GM21717 (cell line): ENCODE data around the gene IL34.

Experiments used
- ATAC-seq: cut with Tn5 transposase; IDR thresholded peaks from one replicate; pipeline ENCODE4 v1.9.1; 2021; ENCODE audit warnings: mild to moderate bottlenecking, moderate library complexity; ENCODE audit not compliant: unreplicated experiment

Gene IL34

DNA sequence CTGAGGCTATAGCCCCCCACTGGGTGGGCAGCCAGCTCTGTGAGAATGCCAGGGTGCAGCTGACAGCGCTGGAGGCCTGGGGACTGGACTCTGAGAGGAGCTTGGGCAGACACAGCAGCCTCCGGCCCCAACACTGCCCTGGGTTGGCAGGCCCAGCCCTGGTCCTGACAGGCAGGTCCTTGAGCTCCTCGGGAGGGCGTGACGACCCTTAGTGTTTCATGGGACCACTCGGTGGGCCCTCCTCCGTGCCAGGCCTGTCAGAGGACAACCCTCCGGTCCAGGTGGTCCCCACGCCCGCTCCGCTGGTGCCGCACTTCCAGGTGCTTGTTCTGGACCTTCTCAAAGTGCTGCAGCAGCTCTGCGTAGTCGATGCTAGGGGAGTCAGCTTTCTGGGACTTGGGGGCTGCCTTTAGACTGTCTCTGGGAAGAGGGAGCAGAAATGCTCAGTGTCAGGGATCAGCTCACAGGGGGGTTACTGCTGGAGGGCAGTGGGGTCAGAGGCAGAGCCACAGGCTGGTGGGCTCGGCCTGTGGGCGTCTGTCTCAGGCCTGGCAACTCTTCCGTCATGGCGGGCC, 41.4 kb downstream of the IL34 start:
- no peak for ATAC-seq

DNA sequence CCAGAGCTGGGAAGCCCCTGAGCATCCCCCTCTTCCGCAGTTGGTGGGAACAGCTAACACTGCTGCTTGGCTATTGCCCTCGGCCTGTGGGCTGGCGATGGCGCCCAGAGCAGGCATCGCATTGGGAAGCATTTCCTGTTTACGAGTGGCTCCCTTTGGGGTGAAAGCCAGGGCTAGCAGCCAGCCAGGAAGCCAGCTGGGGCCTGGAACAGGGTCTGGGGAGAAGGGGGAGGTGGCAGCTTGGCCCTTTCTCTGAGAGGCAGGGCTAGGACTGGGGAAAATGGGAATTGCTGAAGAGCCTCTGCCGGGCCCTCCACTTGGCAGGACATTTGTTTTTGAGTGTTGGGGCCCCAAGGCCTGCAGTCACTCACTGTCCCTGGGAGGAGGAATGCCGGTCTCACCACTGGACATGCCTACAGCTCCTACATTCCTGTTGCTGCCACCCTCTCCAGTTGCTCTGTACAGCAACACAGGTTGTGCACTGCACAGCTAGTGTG, 41.9 kb downstream of the IL34 start:
- no peak for ATAC-seq

DNA sequence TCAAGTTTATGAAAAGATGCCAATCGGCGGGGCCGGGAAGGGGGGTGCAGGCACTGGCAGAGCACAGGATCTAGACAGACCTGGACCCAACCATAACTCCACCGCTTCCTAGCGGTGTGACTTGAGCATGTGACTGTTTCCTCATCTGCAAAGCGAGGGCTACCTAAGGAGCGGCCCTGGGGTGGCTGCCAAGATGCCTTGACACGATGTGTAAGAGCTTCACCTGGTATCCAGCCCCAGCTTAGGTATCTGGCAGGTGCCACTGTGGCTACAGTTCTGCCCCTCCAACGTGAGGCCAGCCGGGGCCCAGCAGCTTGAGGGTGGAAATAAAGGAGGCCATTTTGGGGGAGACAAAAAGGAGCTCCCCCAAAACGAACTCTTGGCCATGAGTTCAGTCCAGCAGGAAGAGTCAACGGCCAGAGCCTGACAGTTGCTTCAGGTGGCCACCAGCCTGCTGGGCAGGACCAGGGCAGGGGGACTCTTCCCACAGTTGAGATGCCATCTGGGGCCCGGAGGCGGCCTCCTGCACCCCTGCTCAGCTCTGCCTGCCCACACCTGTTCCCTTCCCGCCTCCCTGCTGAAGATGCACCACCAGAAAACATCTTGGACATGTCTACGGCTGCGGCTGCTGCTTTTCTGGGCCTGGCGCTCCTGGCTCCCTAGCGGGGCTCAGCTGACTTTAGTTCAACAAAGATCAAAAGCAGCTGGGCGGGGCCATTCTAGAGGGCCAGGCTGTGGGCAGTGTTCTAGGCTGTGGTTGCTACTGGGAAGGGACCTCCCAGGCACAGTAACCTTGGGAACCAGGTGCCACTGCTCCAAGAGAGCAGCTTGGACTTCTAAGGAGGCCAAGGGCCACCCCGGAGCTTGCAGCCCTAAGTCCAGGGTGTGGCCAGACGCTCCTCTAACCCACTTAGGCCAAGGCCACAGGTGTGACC, 42.9 kb downstream of the IL34 start:
- no peak for ATAC-seq

DNA sequence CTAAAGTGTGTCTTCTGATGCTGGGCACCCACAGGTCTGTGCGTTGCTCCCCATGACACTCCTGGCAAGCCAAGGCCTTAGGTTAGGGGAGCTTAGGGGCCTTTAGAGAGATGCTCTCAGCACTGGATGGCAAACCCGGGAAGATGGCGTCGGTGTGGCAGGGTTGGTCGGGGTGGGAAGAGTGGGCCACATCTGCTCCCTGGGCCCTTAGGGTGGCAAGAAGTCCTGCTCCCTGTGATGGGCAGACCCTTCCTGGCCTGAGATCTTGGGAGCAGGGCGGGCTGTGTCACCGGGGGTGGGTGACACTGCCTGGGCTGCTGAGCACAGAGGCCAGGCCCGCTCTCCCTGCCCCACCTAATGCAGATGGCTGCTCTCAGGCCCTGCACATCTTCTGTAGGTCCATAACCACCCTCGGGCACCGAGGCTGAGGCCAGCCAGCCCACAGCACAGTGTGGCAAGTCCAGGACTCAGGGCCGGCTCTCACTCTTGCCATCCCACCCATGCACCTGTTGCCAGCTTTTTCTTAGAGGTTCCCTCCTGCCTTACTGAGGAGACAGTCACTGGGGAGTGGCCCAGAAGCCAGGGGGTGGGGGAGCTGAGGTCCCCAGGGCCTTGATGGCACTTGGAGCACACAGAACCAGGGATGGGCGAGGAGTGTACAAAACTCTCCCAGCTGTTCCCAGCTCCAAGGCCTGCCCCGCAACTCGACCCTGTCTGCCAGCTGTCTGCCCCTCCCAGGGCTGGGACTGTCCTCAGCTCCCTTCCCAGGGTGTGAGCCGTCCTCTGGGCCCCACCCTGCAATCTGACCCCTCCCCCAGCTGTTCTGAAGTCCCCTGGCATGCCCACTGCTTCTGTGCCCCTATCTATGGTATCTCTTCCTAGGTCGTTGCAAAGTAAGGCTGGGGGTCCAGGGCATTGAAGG, 43.9 kb downstream of the IL34 start:
- ATAC-seq, result no peak

DNA sequence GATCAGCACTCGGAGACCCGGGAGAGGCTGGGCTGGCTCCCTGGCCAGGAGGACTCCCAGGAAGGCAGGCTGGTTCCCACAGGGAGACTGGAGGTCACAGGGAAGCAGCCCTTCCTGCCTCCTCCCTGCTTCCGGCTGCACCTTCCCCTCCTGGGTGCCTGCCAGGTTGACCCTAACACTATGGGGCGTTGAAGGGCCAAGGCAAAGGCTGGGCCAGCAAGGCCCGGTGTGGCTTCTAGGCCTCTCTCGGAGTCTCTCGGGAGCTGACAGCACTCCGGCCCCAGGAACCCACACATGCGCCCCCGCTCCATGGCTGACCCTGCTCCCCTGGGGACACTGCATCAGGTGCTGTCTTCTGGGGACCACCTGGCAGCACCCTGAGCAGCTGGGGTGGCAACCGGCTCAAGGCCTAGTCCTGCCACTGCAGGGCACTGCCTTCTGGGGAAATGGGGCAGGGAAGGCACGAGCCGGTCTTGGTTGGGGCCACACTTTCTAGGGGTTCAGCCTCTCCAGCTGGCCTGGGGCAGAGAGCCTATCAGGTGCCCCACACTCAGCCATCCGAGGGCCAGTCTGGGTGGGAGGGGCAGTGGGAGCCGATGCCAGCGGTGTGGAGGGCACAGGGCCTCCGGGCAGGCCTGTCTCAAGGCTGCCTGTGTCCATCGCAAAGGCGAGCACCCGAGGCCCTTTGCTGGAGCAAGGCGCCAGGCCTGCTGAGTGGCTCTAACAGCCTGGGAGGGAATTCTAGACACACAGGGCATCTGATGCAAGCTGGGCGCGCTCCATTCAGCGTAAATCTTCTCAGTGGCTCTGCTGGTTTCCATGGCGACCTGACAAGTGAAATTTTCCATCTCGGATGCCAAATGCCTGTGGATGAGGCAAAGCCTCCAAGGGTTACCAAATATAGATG, 45.1 kb downstream of the IL34 start:
- ATAC-seq, result no peak

DNA sequence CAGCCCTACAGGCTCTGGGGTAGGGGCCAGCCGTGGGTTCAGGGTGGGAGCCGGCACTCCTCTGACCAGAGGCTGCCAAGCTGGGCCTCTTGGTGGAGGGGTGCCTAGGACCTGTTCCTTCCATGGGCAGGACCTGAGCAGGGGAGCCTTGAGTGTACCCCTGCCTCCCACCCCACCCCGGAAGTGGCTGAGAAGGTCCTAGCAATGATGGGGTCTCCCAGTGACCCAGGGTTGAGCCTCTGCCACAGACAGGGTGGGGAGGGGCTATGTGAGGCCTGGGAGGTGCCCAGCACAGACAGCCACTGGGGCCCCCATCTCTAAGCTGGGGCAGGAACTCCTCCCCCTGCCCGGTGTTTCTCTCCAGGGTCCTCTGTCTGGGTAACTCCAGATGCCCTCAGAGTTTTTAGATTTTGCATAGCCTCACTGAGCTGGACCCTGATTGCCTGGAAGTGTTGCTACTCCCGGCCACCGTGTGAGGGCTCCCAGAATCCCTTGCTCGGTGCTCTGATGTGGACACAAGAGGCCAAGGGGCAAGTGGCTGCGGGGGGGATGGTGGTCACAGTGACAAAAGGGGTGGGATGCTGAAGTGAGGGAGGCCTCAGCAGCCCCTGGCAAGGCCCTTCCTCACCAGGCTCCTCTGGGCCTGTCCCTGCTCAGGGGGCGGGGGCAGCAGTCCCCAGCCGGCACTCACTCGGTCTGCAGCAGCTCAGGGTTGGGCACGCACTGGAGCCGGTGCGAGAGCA, 45.9 kb downstream of the IL34 start:
- no peak for ATAC-seq

DNA sequence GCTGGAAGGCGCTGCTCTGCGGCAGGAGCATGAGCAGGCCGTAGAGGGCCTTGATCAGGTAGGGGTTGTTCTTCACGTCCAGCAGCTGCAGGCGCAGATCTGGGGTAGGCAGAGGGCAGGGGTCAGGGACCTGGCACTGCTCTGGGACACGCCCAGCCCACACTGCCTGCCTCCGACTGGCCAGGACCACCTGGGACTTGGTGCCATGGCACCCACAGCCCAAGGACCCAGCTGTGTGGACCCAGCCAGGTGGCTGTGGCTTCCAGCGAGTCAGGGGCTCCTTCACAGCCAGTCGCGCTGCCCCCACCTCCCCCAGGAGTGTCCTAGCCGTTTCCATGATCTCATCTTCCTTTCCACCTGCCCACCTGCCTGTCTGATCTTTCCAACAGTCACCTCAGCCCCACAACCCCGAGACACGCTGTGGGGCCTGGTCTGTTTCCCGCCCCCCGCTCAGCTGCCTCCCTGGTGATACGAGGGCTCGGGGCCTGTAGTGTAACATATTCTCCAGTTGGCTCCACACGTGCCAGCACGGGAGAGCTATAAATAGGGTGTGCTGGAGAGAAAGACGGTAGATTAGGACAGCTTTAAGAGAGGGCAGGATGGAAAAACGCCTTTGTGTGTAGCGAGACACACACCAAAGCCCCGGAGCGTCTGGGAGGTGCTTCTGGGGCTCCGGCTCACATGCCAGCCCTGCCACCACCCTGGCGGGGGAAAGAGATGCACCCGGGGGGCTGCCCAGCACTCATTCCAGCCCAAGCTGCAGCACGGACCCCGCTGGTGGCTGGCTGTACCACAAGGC, 46.7 kb downstream of the IL34 start:
- ATAC-seq, result no peak

DNA sequence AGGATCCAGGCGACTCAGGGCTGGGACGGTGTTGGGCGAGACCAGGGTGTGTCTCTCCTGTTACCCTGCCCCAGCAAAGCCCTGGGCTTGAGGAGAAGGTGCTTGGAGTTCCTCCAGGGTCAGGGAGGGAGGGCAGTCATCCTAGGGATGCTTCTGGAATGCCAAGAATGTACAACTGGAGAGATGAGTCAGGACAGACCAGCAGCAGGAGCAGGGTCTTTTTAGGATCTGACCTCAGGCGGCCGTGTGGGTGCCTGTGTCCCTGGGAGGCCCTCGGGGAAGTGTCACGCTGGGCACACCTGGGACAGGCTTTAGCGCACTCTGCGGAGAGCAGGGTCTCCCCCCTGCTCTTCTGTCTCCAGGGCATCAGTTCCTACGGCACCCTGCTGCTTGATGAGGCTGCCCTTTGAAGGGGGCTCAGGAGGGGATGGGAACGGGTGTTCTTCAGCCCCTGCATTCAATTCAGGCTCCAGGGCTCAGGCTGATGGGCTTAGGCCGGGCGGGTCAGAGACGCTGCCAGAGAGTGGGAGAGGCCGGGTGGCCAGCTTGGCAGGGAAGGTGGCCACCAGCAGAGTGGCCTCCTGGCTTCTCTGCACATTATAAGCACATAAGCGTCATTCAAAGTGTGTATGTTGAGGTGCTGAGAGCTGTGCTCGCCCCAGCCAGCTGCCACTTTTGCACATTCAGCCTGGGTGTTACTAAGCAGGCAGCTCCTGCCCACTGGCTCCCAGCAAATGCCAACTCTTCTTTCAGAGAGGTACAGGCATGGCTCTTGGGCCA, 47.9 kb downstream of the IL34 start:
- no peak for ATAC-seq

DNA sequence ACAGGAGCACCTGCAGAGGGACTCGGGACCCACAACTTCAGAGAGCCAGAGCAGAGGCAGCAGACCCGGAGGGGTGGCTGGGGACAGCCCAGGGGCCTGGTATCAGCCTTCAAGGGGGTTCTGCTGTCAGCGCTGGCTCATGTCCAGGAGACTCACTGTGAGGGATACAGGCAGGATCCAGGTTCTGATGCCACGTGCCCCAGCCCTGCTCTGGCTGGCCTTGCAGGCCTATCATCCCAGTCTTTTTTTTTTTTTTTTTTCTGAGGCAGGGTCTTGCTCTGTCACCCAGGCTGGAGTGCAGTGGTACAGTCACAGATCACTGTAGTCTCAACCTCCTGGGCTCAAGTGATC, 48.5 kb downstream of the IL34 start:
- no peak for ATAC-seq

DNA sequence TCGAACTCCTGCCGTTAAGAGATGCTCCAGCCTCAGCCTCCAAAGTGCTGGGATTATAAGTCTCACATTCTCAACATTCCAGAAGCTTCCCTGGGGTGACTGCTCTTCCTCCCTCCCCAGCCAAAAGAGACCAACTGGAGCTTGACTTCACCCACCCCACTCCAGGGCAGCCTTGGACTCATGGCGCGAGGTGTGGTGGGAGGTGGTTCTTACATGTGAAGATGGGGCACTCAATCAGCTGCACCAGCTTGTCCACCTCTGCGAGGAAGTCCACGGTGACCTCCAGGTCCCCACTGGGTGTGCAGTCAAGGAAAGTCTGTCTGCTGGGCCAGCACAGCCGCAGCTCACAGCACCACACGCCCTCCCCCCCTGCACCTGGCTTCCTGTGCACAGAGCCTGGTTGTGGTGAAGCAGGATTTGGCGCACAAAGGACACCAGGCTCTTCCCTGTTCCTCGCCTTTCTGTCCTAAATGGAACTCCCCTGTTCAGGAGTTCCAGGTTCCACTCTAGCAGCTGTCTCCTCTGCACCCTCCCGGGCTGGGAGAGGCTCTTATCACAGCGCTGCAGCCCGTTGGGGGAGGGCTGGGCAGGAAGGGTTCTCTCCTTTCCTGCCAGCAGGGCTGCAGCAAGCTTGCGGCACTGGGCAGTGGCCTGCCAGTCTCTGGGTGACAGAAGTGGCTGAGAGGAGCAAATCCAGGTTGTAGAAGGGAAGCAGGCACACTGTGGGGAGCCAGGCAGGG, 49.1 kb downstream of the IL34 start:
- ATAC-seq, result no peak

DNA sequence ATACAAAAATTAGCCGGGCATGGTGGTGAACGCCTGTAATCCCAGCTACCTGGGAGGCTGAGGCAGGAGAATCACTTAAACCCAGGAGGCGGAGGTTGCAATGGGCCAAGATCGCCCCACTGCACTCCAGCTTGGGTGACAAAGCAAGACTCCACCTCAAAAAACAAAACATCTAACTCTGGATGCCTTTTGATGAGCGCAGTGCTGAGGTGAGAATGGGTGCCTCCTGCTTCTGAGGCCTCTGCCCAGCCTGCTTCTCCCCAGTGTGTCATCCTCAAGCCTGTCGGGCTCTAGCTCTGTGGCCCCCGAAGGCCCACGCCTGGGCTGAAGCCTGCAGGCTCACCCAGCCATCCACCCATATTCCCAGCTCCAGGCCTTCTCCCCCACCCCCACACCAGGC, 50.0 kb downstream of the IL34 start:
- ATAC-seq, result no peak

DNA sequence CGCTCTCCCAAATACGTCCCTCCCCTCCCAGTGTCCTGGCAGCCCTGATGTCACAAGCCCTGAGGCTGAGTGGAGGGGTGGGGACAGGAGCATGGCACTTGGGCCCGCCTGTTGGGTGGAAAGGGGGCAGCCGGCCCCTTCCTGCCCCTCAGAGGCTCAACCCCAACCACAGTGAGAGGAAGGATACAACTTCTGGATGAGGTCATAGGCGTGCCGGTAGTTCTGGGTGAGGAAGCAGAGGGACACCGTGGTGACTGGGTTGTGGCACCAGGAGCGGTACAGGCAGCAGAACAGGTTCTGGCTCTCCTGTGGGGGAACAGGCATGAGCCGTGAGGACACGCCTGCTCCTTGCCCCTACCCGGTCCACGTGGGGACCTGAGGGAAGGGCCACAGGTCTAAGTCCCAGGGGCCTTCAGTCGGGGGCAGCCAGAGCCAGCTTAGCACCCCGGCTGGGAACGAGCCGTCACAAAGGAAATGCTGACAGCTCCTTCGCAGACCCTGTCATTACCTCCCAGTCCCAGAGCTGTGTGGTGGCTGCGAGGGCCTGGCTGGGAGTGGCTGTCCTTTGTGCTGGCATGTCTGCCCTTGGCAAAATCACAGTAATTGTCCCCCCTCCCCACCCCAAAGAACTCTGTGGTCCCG, 50.7 kb downstream of the IL34 start:
- no peak for ATAC-seq

DNA sequence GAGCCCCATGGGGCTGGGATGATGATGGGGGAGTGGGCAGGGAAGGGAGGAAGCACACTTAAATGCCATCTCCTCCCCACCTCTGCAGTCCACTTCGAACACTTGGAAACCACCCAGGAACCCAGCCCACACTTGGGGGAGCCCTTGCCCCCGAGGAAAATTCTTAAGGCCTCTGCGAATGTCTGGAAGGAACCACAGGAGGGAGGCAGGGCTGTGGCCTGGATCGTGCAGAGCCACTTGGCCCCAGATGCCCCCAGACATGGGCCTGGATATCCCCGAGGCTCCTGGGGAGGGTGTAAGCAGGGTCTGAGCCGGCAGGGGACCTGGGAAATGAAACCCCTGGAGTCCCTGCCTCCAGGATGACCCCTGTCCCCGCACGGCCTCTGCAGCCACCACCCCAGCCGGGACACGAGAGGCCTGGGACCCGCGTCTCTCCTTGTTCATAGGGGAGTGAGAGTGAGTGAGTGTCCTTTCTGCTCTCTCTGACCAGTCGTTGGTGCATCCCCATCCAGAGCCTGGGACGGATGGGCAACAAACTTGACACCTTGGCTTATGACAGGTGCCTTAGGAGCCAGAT, 51.3 kb downstream of the IL34 start:
- no peak for ATAC-seq

DNA sequence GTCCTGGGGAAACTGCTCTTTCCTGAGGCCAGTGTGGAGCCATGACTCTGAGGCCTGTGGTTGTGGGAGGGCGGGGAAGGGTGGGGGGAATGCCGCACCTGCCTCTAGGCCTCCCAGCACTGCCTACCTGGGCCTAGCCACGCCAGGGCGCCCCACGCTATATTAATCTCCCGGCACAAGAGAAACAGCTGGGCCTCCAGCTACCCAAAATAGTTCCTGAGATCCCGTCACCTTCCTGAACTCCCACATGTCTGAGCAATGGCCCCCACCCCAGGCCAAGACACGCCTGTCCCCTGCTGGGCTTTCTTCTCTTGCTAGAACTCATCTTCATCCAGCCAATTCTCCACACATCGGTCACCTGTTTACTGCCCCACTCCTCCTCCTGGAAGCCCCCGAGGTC, 52.5 kb downstream of the IL34 start:
- no peak for ATAC-seq

DNA sequence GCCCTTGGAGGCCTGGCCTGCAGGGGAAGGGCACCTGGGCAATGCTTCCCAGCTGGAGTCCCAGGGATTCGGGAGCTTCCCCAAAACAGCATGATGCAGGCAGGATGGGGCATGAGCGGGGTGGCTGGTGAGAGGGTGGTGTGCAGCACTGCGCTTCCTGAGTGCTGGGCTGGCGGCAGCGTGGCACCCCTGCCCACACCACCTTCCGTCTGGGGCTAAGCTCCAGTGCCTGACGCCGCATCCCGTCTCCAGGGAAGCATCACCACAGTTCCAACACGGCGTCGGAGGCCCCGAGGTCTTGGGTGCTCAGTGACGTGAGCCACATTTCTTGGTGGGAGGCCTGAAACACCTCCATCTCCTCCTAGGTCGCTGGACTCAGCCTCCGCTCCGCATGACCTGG, 53.3 kb downstream of the IL34 start:
- no peak for ATAC-seq
